ENCODE results near the gene RREB1.
"Not testable (repeated sequence)": the region's sequence is repeated elsewhere in the genome, so short reads cannot be mapped to it uniquely, and the experiment has no call there.

RREB1 gene

GRCh38 chr6:7268362-7268761 is 160.6 kb downstream of the RREB1 start:
- DNase-seq: no peak

GRCh38 chr6:7268816-7269555 is 161.2 kb downstream of the RREB1 start:
- no peak for DNase-seq

- no peak for DNase-seq
These were observed 162.1 kb downstream of the RREB1 start for GRCh38 chr6:7269816-7270215.

- DNase-seq: no peak
These were observed 162.8 kb downstream of the RREB1 start for GRCh38 chr6:7270320-7271204.

- DNase-seq: no peak
These were observed 163.4 kb downstream of the RREB1 start for GRCh38 chr6:7271205-7271534.

GRCh38 chr6:7273709-7274108 is 165.9 kb downstream of the RREB1 start:
- DNase-seq: no peak

- DNase-seq: not testable (repeated sequence)
These were observed 166.8 kb downstream of the RREB1 start for GRCh38 chr6:7274525-7274924.

- no peak for DNase-seq
These were observed 168.4 kb downstream of the RREB1 start for GRCh38 chr6:7276199-7276524.

GRCh38 chr6:7282097-7282906 is 174.5 kb downstream of the RREB1 start:
- peak; percentile 44 for DNase-seq

GRCh38 chr6:7283676-7284075 is 175.9 kb downstream of the RREB1 start:
- DNase-seq: no peak

GRCh38 chr6:7285416-7285815 is 177.7 kb downstream of the RREB1 start:
- DNase-seq: no peak

GRCh38 chr6:7290079-7290478 is 182.3 kb downstream of the RREB1 start:
- DNase-seq: no peak

- no peak for DNase-seq
These were observed 185.0 kb downstream of the RREB1 start for GRCh38 chr6:7292596-7293255.

- no peak for DNase-seq
These were observed 188.2 kb downstream of the RREB1 start for GRCh38 chr6:7295916-7296315.

- DNase-seq: no peak
These were observed 188.8 kb downstream of the RREB1 start for GRCh38 chr6:7296602-7297001.

GRCh38 chr6:7298113-7298512 is 190.4 kb downstream of the RREB1 start:
- no peak for DNase-seq

GRCh38 chr6:7300926-7301325 is 193.2 kb downstream of the RREB1 start:
- DNase-seq: peak; percentile 35
